OCI-LY1 (cell line): ENCODE data around the gene BICDL1.
A peak's percentile ranks its signal among the peaks of the same experiment; 100 is the strongest.

ENCODE experiments used
- H2AFZ ChIP-seq: fragments of 200-600 bp; sonication (generic), shearing (Covaris generic); 2 replicates; pipeline ENCODE4 v1.6.0; 2014; ENCODE audit warnings: antibody characterized with exemption, mild to moderate bottlenecking, low read length
- H3F3A ChIP-seq: fragments of 200-600 bp; sonication (generic), shearing (Covaris generic); 2 replicates; pipeline ENCODE4 v1.6.0; 2014; ENCODE audit warnings: mild to moderate bottlenecking, antibody characterized with exemption, low read length, moderate library complexity; ENCODE audit not compliant: insufficient read depth
- H3K27ac ChIP-seq: fragments of 200-600 bp; sonication (generic); 2 replicates; pipeline ENCODE4 v1.5.1; 2014; ENCODE audit warnings: low read length, mixed run types, mild to moderate bottlenecking, low read depth; ENCODE audit not compliant: poor library complexity, severe bottlenecking
- H3K27me3 ChIP-seq: fragments of 200-600 bp; sonication (generic); 2 replicates; pipeline ENCODE4 v1.6.0; 2014; ENCODE audit warnings: antibody characterized with exemption, mild to moderate bottlenecking, low read length, moderate library complexity; ENCODE audit not compliant: insufficient read depth
- H3K36me3 ChIP-seq: fragments of 200-600 bp; sonication (generic); 2 replicates; pipeline ENCODE4 v1.6.1; 2014; ENCODE audit warnings: mild to moderate bottlenecking, antibody characterized with exemption, low read length, moderate library complexity, mixed read lengths; ENCODE audit not compliant: insufficient read depth
- H3K4me1 ChIP-seq: fragments of 200-600 bp; sonication (generic); 2 replicates; pipeline ENCODE4 v1.5.1; 2014; ENCODE audit warnings: mild to moderate bottlenecking, low read length, moderate library complexity; ENCODE audit not compliant: insufficient read depth, severe bottlenecking
- H3K4me2 ChIP-seq: fragments of 200-600 bp; sonication (generic), shearing (Covaris generic); 2 replicates; pipeline ENCODE4 v1.6.1; 2014; ENCODE audit warnings: low read length
- H3K4me3 ChIP-seq: fragments of 200-600 bp; sonication (generic); 2 replicates; pipeline ENCODE4 v1.5.1; 2014; ENCODE audit warnings: low read length, low read depth, mild to moderate bottlenecking, mixed read lengths; ENCODE audit not compliant: poor library complexity, severe bottlenecking
- H3K79me2 ChIP-seq: fragments of 200-600 bp; shearing (Covaris generic); 2 replicates; pipeline ENCODE4 v1.6.1; 2016; ENCODE audit warnings: mixed run types, low read length, mixed read lengths; ENCODE audit not compliant: insufficient read depth
- H3K9ac ChIP-seq: fragments of 200-600 bp; sonication (generic), shearing (Covaris generic); 2 replicates; pipeline ENCODE4 v1.6.1; 2014; ENCODE audit warnings: mild to moderate bottlenecking, low read length, mixed read lengths
- H3K9me2 ChIP-seq: fragments of 200-600 bp; sonication (generic), shearing (Covaris generic); 2 replicates; pipeline ENCODE4 v1.6.1; 2014; ENCODE audit warnings: low read depth, mild to moderate bottlenecking, low read length, mixed read lengths
- H3K9me3 ChIP-seq: fragments of 200-600 bp; shearing (Covaris generic); 2 replicates; pipeline ENCODE4 v1.6.1; 2014; ENCODE audit warnings: low read length, mixed read lengths
- H4K20me1 ChIP-seq: fragments of 200-600 bp; sonication (generic), shearing (Covaris generic); 2 replicates; pipeline ENCODE4 v1.6.0; 2016; ENCODE audit warnings: mild to moderate bottlenecking, low read length; ENCODE audit not compliant: insufficient read depth
- CTCF ChIP-seq: fragments of 200-600 bp; sonication (generic), shearing (Covaris generic); IDR thresholded peaks from 2 replicates; pipeline ENCODE4 v1.5.1; 2017; ENCODE audit warnings: mild to moderate bottlenecking, antibody characterized with exemption, low read length, moderate library complexity, mixed read lengths
- EZH2 ChIP-seq: fragments of 200-600 bp; sonication (generic), shearing (Covaris generic); IDR thresholded peaks from 2 replicates; pipeline ENCODE4 v1.8.0; 2017; ENCODE audit warnings: borderline replicate concordance, mixed run types, mild to moderate bottlenecking, antibody characterized with exemption, low read length, moderate library complexity, mixed read lengths

Gene BICDL1

GRCh38 chr12:120119271-120119973 is 130.4 kb downstream of the BICDL1 start:
- peak overlapping the region; percentile 94 for H3K4me2 ChIP-seq
- H3K27ac ChIP-seq: peak overlapping the region; percentile 75
- TF ChIP-seq EZH2 (no peak), CTCF (no peak)
- H3K9ac ChIP-seq: no peak overlapping the region; the same call in 1 of the 2 replicates
- H3K27me3 ChIP-seq: no peaks in the 10 kb centered on the region
- peaks cover 16% of the 10 kb centered on the region; the same call in 1 of the 2 replicates for H3K36me3 ChIP-seq
- peaks cover 29% of the 10 kb centered on the region for H3K79me2 ChIP-seq
- no peaks in the 10 kb centered on the region for H3K9me3 ChIP-seq
- peaks cover 75% of the 10 kb centered on the region for H3K4me1 ChIP-seq
- H3K9me2 ChIP-seq: no peaks in the 10 kb centered on the region
- no peaks in the 10 kb centered on the region for H4K20me1 ChIP-seq
- H3F3A ChIP-seq: 0 out of 2 replicates have a peak, but pooled peaks cover 5% of the 10 kb centered on the region
- peak overlapping the region; percentile 93 for H3K4me3 ChIP-seq
- no peak overlapping the region for H2AFZ ChIP-seq

GRCh38 chr12:120121343-120121742 is 132.3 kb downstream of the BICDL1 start:
- Histone ChIP-seq H3K4me3 (no peak overlapping the region), H3K27me3 (no peaks in the 10 kb centered on the region), H2AFZ (no peak overlapping the region), H3K9me3 (no peaks in the 10 kb centered on the region), H3K79me2 (peaks cover 12% of the 10 kb centered on the region), H3K4me1 (peaks cover 59% of the 10 kb centered on the region), H3K36me3 (peaks cover 12% of the 10 kb centered on the region), H4K20me1 (no peaks in the 10 kb centered on the region), H3K9me2 (no peaks in the 10 kb centered on the region), H3K9ac (peak overlapping the region; percentile 3; the same call in 1 of the 2 replicates), H3F3A (0 out of 2 replicates have a peak, but pooled peaks cover 13% of the 10 kb centered on the region), H3K4me2 (peak overlapping the region; percentile 41), H3K27ac (peak overlapping the region; percentile 87)
- TF ChIP-seq CTCF: no peak
- TF ChIP-seq EZH2: no peak

GRCh38 chr12:120121766-120122293 is 132.8 kb downstream of the BICDL1 start:
- no peak for TF ChIP-seq CTCF
- no peak for TF ChIP-seq EZH2
- H3K27ac ChIP-seq: peak overlapping the region; percentile 87
- 0 out of 2 replicates have a peak, but pooled peaks cover 13% of the 10 kb centered on the region for H3F3A ChIP-seq
- peak overlapping the region; percentile 3; the same call in 1 of the 2 replicates for H3K9ac ChIP-seq
- H2AFZ ChIP-seq: no peak overlapping the region
- H3K4me1 ChIP-seq: peaks cover 59% of the 10 kb centered on the region
- no peak overlapping the region for H3K4me3 ChIP-seq
- no peaks in the 10 kb centered on the region for H4K20me1 ChIP-seq
- peak overlapping the region; percentile 41 for H3K4me2 ChIP-seq
- no peaks in the 10 kb centered on the region for H3K9me3 ChIP-seq
- no peaks in the 10 kb centered on the region for H3K27me3 ChIP-seq
- peaks cover 12% of the 10 kb centered on the region for H3K79me2 ChIP-seq
- H3K36me3 ChIP-seq: peaks cover 17% of the 10 kb centered on the region
- no peaks in the 10 kb centered on the region for H3K9me2 ChIP-seq
